ENCODE measurements around the gene MYH11.

MYH11 gene

GRCh38 chr16:15726715-15727114 is 130.1 kb downstream of the MYH11 start:
- DNase-seq (ENCODE audit: low read depth) = no peak
- no peak for TF ChIP-seq CTCF (conservative IDR thresholded peaks at IDR 0.05; ENCODE audit: low read length)

GRCh38 chr16:15725641-15726240 is 131.1 kb downstream of the MYH11 start:
- TF ChIP-seq CTCF (conservative IDR thresholded peaks at IDR 0.05; ENCODE audit: low read length) = no peak
- H3K4me3 ChIP-seq (ENCODE audit: low read length) = no peak overlapping the region
- DNase-seq (ENCODE audit: low read depth) = no peak

More at GRCh38 chr16:15726715-15727114, 130.1 kb downstream of the MYH11 start:
- H3K4me3 ChIP-seq (ENCODE audit: low read length) = no peak overlapping the region

- H3K4me3 ChIP-seq (ENCODE audit: low read length) = no peak overlapping the region
- DNase-seq (ENCODE audit: low read depth) = no peak
- no peak for TF ChIP-seq CTCF (conservative IDR thresholded peaks at IDR 0.05; ENCODE audit: low read length)
These were observed 133.0 kb downstream of the MYH11 start for GRCh38 chr16:15723808-15724207.

GRCh38 chr16:15721018-15721417 is 135.8 kb downstream of the MYH11 start:
- TF ChIP-seq CTCF (conservative IDR thresholded peaks at IDR 0.05; ENCODE audit: low read length) = no peak
- DNase-seq (ENCODE audit: low read depth) = no peak
- H3K4me3 ChIP-seq (ENCODE audit: low read length) = no peak overlapping the region

- no peak for DNase-seq (ENCODE audit: low read depth)
- no peak for TF ChIP-seq CTCF (conservative IDR thresholded peaks at IDR 0.05; ENCODE audit: low read length)
- no peak overlapping the region for H3K4me3 ChIP-seq (ENCODE audit: low read length)
These were observed 140.0 kb downstream of the MYH11 start for GRCh38 chr16:15716694-15717447.

GRCh38 chr16:15715221-15715620 is 141.6 kb downstream of the MYH11 start:
- no peak for TF ChIP-seq CTCF (conservative IDR thresholded peaks at IDR 0.05; ENCODE audit: low read length)
- DNase-seq (ENCODE audit: low read depth) = no peak
- no peak overlapping the region for H3K4me3 ChIP-seq (ENCODE audit: low read length)

Measured in AG10803 (cell line).